Chondrocyte (in vitro differentiated cells): ENCODE measurements around the gene PTMS. TPM values are rescaled to one million over a fixed set of nuclear protein-coding genes. Genes with fewer than 3 reads are reported as not detected.
A peak's percentile ranks its signal among the peaks of the same experiment; 100 is the strongest.

Experiments used
- DNase-seq: peaks from one replicate; pipeline ENCODE4 v3.0.0; 2021; ENCODE audit warnings: mixed read lengths, low spot score
- H3K27ac Mint-ChIP-seq: one replicate; pipeline ENCODE4 v1.8.0; 2021; ENCODE audit warnings: mild to moderate bottlenecking, moderate library complexity, mixed read lengths; ENCODE audit not compliant: unreplicated experiment
- H3K27me3 Mint-ChIP-seq: 2 replicates; pipeline ENCODE4 v1.8.0; 2021; ENCODE audit warnings: low read depth, mixed read lengths
- H3K36me3 Mint-ChIP-seq: 2 replicates; pipeline ENCODE4 v1.8.0; 2021; ENCODE audit warnings: low read depth, mixed read lengths
- H3K4me1 Mint-ChIP-seq: 2 replicates; pipeline ENCODE4 v1.8.0; 2021; ENCODE audit warnings: low read depth, mild to moderate bottlenecking, mixed read lengths
- H3K4me3 Mint-ChIP-seq: one replicate; pipeline ENCODE4 v1.8.0; 2021; ENCODE audit warnings: mild to moderate bottlenecking, moderate library complexity, mixed read lengths; ENCODE audit not compliant: unreplicated experiment
- H3K9me3 Mint-ChIP-seq: 2 replicates; pipeline ENCODE4 v1.8.0; 2021; ENCODE audit warnings: low read depth, mixed read lengths
- CTCF ChIP-seq: fragments of 200-600 bp; sonication (generic); IDR thresholded peaks from 2 replicates; pipeline ENCODE4 v1.5.0; 2021; ENCODE audit warnings: antibody characterized with exemption, mild to moderate bottlenecking, moderate library complexity
- total RNA-seq: library from RNA; stranded (reverse); gene quantifications from 3 replicates; pipeline ENCODE4 v1.2.1, GENCODE V29; 2021

PTMS gene
- total RNA-seq, 1 donor from 2014 or later: 463 TPM

- no peaks in the 10 kb centered on the region for H3K27me3 Mint-ChIP-seq
- peak overlapping the region; percentile 86 for H3K27ac Mint-ChIP-seq
- H3K4me1 Mint-ChIP-seq: peaks cover 58% of the 10 kb centered on the region
- peak overlapping the region; percentile 86 for H3K4me3 Mint-ChIP-seq
- H3K9me3 Mint-ChIP-seq: no peaks in the 10 kb centered on the region
- TF ChIP-seq CTCF: peak; percentile 80
- no peak for DNase-seq
- H3K36me3 Mint-ChIP-seq: peaks cover 15% of the 10 kb centered on the region
Measured at GRCh38 chr12:6766651-6767349, 637 bp downstream of the PTMS start.

DNA sequence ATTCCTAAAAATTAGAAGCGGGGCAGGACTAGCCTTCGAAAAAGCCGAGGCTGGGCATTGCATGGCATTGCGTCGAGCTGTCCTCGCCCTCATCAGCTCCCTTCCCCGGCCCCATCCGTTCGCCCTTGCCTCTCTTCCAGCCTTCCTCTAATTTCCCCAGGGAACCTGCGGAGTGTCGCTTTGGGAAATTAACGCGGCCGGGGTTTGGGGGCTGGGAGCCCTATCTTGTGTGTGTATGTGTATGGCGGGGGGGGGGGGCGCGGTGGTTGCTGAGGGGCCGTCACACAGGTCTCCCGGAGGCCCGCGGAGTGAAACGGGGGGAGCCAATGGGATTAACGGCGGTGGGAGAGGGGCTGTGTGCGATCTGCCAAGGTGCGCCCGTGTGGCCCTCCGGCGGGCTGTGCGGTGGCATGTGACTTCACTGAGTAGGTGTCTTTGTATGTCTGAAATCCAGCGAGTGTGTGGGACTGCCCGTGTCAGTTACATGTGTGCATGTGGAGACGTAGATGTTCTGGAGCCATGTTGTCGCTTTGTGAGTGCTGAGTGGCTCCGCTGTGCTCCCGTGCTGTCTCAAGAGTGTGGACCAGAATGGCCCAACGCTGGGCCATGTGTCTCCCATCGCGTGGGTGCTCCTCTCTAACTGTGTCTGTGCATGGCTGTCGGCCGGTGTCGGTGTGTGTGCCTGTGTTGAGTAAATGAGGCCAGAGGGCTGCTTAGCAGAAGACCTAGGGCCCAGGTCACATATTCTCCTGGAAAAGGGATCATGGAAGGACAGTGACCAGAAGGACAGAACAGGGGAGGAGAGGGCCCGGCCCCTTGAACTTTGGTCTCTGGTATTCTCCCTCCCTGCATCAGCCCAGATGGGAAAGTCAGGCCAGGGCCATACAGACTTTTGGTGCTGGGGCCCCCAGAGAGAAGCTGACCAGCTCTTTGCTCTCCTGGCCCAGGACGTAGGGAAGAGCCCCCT, 1.5 kb downstream of the PTMS start:
- DNase-seq: no peak
- Mint-ChIP-seq H3K36me3 (peaks cover 15% of the 10 kb centered on the region), H3K27ac (peak overlapping the region; percentile 86), H3K4me3 (peak overlapping the region; percentile 86), H3K27me3 (no peaks in the 10 kb centered on the region), H3K9me3 (no peaks in the 10 kb centered on the region), H3K4me1 (peaks cover 55% of the 10 kb centered on the region)
- TF ChIP-seq CTCF: no peak

DNA sequence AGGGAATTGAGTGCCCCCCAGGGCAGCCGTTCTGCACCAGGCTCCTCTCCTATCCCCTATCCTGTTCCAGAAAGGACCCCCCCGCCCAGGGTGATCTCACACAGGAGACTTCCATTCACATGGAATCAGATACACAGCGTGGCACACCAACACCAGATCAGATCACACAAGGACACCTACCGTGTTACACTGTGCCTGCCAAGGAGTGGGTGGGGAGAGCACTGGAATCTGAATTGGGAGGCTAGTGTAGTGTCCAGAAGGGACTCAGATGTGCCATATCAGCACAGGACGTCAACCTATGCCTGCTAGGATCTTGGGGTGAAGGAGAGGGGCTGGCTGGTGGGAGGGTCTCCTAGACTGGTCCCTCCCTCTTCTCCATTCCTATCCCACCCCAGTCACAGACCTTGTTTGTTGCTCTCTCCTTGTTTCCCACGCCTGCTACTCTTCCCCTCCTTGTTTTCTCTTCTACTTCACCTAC, 2.3 kb downstream of the PTMS start:
- Mint-ChIP-seq H3K9me3 (no peaks in the 10 kb centered on the region), H3K4me3 (peak overlapping the region; percentile 86), H3K4me1 (peaks cover 48% of the 10 kb centered on the region), H3K36me3 (peaks cover 15% of the 10 kb centered on the region), H3K27me3 (no peaks in the 10 kb centered on the region), H3K27ac (peak overlapping the region; percentile 86)
- no peak for TF ChIP-seq CTCF
- DNase-seq: no peak

DNA sequence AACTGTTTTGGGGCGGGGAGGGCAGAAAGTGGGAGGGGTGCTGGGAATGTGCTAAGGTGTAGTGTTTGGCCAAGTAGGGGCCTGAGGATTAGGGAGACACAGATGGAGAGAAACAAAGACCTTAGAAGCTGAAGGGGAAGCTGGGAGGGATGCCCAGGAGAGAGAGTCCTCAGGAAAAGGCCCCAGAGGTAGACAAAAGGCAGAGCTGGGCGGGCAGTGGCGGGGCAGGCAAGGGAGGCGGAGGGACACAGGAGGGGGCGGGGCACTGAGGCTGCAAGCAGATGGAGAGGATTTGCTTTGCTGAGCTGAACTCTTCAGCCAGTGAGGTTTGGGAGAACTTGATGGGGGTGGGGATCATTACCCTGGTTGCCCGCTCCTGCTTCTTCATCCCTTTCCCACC, 2.8 kb downstream of the PTMS start:
- Mint-ChIP-seq H3K4me1 (peaks cover 43% of the 10 kb centered on the region), H3K27ac (peak overlapping the region; percentile 86), H3K36me3 (peaks cover 15% of the 10 kb centered on the region), H3K27me3 (no peaks in the 10 kb centered on the region), H3K9me3 (no peaks in the 10 kb centered on the region), H3K4me3 (peak overlapping the region; percentile 86)
- TF ChIP-seq CTCF: no peak
- no peak for DNase-seq

GRCh38 chr12:6769666-6770065, 3.5 kb downstream of the PTMS start:
- H3K27me3 Mint-ChIP-seq: no peaks in the 10 kb centered on the region
- TF ChIP-seq CTCF: no peak
- peaks cover 15% of the 10 kb centered on the region for H3K36me3 Mint-ChIP-seq
- H3K4me3 Mint-ChIP-seq: no peak overlapping the region
- no peak for DNase-seq
- H3K9me3 Mint-ChIP-seq: no peaks in the 10 kb centered on the region
- no peak overlapping the region for H3K27ac Mint-ChIP-seq
- peaks cover 36% of the 10 kb centered on the region for H3K4me1 Mint-ChIP-seq
